Measurements from ENCODE around the gene ATP6V0B. TPM values are rescaled to one million over a fixed set of nuclear protein-coding genes. Genes with fewer than 3 reads are reported as not detected.
A peak's percentile ranks its signal among the peaks of the same experiment; 100 is the strongest.

ATP6V0B gene
- total and polyA plus RNA-seq, 2 of the 8 experiments (the other 6 are each of a cell fraction or from before 2014, with no cell fraction given) = 105 to 308 TPM

- TF ChIP-seq POLR2AphosphoS5 (IDR thresholded peaks at IDR 0.05; ENCODE audit: low read depth, low read length) = peak; percentile 74
Measured at GRCh38 chr1:43991476-43992231, 16.9 kb downstream of the ATP6V0B start, which contains the start of gene CCDC24 (continued).
